Testis (tissue), 3 donors: ENCODE results near the gene EFNB3. TPM values are rescaled to one million over a fixed set of nuclear protein-coding genes. Genes with fewer than 3 reads are reported as not detected.

ENCODE experiments used
- DNase-seq: peaks from one replicate; pipeline ENCODE4 v3.0.0-alpha.2; 2019
- H3K27ac ChIP-seq, 2 donors: fragments of 200-600 bp; sonication (generic); one replicate each; pipeline ENCODE4 v1.5.1; 2019
- H3K27me3 ChIP-seq: fragments of 200-600 bp; sonication (generic); one replicate; pipeline ENCODE4 v1.5.1; 2019
- H3K36me3 ChIP-seq: fragments of 200-600 bp; sonication (generic); one replicate; pipeline ENCODE4 v1.5.1; 2017; ENCODE audit warnings: low read depth; ENCODE audit errors: missing control alignments
- H3K4me1 ChIP-seq: fragments of 200-600 bp; sonication (generic); one replicate; pipeline ENCODE4 v1.5.1; 2019
- H3K4me3 ChIP-seq, 2 donors: fragments of 200-600 bp; sonication (generic); one replicate each; pipeline ENCODE4 v1.5.1; 2017 to 2019
- H3K9me3 ChIP-seq: fragments of 200-600 bp; sonication (generic); one replicate; pipeline ENCODE4 v1.5.1; 2017
- POLR2A ChIP-seq: fragments of 450-650 bp; IDR thresholded peaks from one replicate; pipeline ENCODE4 v1.6.1; 2017; ENCODE audit warnings: antibody characterized with exemption, mild to moderate bottlenecking, moderate library complexity
- WGBS, 2 donors: methylation state at CpG; one replicate each; pipeline ENCODE4 v1.1.5; 2018; 5-methylcytosine and 5-hydroxymethylcytosine counted together
- intact Hi-C: fragments of 100-400 bp; cut with DNase I; formaldehyde crosslinking; loops from one replicate; pipeline ENCODE4 v1.15.1; 2023; ENCODE audit warnings: low total_unique reads
- polyA plus RNA-seq: library from polyadenylated mRNA; stranded (reverse); fragments of 350-450 nt; fragmentation: Illumina TruSeq; extraction: RNeasy Lipid Tissue Mini Kit (QIAGEN cat#74804); gene quantifications from one replicate; pipeline ENCODE4 v1.2.3, GENCODE V29; 2014; ENCODE audit warnings: low read depth, low replicate concordance; ENCODE audit not compliant: insufficient read depth
- total RNA-seq, 2 donors: library from RNA; depleted of rRNA; stranded (reverse); fragments of >200 nt; gene quantifications; one replicate each; pipeline ENCODE4 v1.2.3, GENCODE V29; 2016
- TF ChIP-seq, protein P1 (sequence below), 3 experiments: fragments of 450-650 bp in 2 of 3; fragments of 200-600 bp in 1 of 3; sonication (generic) in 1 of 3; IDR thresholded peaks; one replicate each; pipeline ENCODE4 v1.5.1; 2016 to 2019; ENCODE audit warnings: antibody characterized with exemption in 3 of 3, mild to moderate bottlenecking in 2 of 3, moderate library complexity in 1 of 3

EFNB3 gene
- total and polyA plus RNA-seq, 3 donors from 2014 or later = 0.93 to 3.5 (median 2.0) TPM

DNA sequence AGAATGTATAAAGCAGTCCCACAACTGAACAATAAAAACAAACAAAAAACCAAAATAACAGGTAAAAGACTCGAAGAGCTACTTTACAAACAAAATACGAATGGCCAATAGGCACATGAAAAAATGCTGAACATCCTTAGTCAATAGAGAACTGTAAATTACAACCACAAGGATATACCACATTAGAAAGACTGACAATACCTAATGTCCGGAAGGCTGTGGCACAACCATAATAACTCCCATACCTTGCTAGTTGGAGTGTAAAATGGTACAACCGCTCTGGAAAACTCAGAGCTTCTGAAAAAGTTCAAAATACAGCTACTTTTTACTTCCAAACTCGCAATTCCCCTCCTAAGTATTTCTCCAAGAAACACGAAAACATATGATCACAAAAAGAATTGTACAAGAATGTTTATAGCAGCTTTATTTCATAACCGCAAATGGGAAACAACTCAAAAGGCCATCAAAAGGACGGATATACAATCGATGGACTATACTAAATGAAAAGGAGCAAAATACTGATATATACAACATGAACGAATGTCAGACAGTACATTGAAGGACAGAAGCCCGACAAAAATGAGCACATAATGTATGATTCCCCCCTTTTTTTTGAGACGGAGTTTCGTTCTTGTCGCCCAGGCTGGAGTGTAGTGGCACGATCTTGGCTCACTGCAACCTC lies 20.0 kb upstream of the EFNB3 start:
- 35 to 46% methylated on average over 15 of the region's 15 CpGs for WGBS, 2 donors
- H3K4me1 ChIP-seq = peaks cover 24% of the 10 kb centered on the region
- intact Hi-C loops = no loop called here

DNA sequence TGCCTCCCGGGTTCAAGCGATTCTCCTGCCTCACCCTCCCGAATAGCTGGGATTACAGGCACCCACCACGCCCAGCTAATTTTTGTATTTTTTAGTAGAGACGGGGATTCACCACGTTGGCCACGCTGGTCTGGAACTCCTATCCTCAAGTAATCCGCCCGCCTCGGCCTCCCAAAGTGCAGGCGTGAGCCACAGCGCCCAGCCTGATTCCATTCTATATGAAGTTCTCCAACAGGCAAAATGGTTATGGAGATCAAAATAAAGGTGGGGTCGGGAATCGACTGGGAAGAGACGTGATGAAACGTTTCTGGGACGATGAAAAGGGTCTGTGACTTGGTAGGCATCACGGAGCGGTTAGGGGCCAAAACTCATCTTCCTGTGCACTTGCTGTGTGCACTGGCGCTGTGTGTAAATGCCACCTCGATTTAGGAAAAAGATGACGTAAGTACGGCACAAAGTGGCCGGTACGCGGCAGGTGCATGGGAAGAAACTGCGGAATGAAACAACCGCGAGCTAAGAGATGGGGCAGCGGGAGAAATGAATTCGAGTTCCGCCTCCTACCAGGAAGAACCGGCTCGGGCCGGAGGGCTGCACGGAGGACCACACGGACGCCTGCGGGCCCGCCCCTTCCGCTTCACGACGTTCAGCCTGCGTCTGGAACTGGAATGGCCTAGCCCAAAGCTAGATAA lies 19.3 kb upstream of the EFNB3 start:
- 2 to 4% methylated on average over 44 of the region's 44 CpGs for WGBS, 2 donors
- H3K27me3 ChIP-seq = no peaks in the 10 kb centered on the region
- H3K4me1 ChIP-seq = peaks cover 24% of the 10 kb centered on the region
- TF ChIP-seq, protein P1, sequence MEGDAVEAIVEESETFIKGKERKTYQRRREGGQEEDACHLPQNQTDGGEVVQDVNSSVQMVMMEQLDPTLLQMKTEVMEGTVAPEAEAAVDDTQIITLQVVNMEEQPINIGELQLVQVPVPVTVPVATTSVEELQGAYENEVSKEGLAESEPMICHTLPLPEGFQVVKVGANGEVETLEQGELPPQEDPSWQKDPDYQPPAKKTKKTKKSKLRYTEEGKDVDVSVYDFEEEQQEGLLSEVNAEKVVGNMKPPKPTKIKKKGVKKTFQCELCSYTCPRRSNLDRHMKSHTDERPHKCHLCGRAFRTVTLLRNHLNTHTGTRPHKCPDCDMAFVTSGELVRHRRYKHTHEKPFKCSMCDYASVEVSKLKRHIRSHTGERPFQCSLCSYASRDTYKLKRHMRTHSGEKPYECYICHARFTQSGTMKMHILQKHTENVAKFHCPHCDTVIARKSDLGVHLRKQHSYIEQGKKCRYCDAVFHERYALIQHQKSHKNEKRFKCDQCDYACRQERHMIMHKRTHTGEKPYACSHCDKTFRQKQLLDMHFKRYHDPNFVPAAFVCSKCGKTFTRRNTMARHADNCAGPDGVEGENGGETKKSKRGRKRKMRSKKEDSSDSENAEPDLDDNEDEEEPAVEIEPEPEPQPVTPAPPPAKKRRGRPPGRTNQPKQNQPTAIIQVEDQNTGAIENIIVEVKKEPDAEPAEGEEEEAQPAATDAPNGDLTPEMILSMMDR (IDR thresholded peaks at IDR 0.05) = peak in 1 of 3 experiments; percentile 8
- no peak for TF ChIP-seq POLR2A
- peak; percentile 96 for DNase-seq
- intact Hi-C loops = no loop called here
- no peaks in the 10 kb centered on the region for H3K9me3 ChIP-seq
- H3K4me3 ChIP-seq = peak overlapping the region; percentile 85 to 92
- peak overlapping the region; percentile 84 to 96 for H3K27ac ChIP-seq
- H3K36me3 ChIP-seq = no peaks in the 10 kb centered on the region

More for the DNA sequence above, 20.0 kb upstream of the EFNB3 start:
- Histone ChIP-seq H3K4me3 (peak overlapping the region; percentile 85 to 92), H3K9me3 (no peaks in the 10 kb centered on the region), H3K27me3 (no peaks in the 10 kb centered on the region), H3K36me3 (no peaks in the 10 kb centered on the region), H3K27ac (peak overlapping the region; percentile 84 to 96)
- no peak for TF ChIP-seq POLR2A
- TF ChIP-seq, protein P1 (IDR thresholded peaks at IDR 0.05) = no peak
- no peak for DNase-seq

DNA sequence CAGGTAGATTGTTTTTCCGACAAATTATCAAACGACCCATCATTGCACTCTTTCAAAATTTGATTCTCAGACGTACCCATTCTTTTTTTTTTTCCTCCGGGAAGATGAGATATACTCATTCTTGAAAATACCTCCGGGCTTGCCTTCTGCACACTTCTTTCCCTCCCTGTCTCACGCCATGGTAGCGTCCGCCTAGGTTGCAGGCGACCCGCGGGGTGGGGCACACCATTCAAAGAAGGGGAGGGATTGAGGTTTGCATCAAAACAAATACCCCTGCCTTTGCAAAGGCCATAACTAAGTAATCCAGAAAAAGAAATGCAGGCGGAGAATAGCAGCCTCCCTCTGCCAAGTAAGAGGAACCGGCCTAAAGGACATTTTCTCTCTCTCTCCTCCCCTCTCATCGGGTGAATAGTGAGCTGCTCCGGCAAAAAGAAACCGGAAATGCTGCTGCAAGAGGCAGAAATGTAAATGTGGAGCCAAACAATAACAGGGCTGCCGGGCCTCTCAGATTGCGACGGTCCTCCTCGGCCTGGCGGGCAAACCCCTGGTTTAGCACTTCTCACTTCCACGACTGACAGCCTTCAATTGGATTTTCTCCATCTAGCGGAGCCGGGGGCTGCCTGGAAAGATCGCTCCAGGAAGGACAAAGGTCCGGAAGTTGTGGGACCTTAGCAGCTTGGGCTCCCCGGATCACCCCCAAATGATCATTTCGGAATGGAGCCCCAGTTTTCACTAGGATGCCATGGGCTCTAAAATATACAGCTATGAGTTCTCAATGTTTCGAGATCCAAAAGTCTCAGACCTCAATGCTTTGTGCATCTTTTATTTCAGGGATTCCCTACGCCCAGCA lies 18.6 kb upstream of the EFNB3 start:
- H3K4me3 ChIP-seq = peak overlapping the region; percentile 85 to 92
- intact Hi-C loops = no loop called here
- no peaks in the 10 kb centered on the region for H3K36me3 ChIP-seq
- no peaks in the 10 kb centered on the region for H3K27me3 ChIP-seq
- peak; percentile 86 for DNase-seq
- WGBS, 2 donors = 0% methylated on average over 29 to 30 of the region's 30 CpGs
- peaks cover 24% of the 10 kb centered on the region for H3K4me1 ChIP-seq
- peak; percentile 5 for TF ChIP-seq POLR2A
- TF ChIP-seq, protein P1 (IDR thresholded peaks at IDR 0.05) = no peak
- peak overlapping the region; percentile 84 to 96 for H3K27ac ChIP-seq
- H3K9me3 ChIP-seq = no peaks in the 10 kb centered on the region

DNA sequence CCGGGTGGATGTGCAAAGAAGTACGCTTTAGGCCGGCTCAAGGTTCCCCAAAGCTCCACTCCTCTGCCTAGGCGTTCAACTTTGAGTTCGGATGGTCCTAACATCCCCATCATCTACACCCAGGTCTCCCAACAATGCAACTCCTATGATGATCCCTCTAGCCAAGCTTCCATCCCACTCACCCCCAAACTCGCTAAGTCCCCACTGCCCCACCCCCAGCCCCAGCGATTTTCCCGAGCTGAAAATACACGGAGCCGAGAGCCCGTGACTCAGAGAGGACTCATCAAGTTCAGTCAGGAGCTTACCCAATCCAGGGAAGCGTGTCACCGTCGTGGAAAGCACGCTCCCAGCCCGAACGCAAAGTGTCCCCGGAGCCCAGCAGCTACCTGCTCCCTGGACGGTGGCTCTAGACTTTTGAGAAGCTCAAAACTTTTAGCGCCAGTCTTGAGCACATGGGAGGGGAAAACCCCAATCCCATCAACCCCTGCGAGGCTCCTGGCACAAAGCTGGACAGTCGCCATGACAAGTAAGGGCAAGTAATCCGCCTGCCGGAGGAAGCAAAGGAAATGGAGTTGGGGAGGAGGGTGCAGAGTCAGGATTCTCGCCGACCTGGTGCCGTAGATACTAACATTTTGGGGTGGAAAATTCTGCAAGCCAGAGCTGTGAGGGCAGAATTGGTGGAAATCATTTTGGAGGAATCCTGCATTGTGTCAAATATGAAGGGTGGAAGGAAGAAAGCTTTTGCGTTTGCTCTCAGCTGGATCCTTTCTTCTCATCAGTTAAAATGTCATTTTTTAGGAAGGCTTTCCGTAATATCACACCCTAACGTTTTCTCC lies 17.7 kb upstream of the EFNB3 start, which contains the start of gene TP53:
Gene TP53, minus strand, starts transcription at position 419 of the 836 bp plus-strand sequence. CDS start 10,896 bp downstream, outside the sequence.
- H3K27ac ChIP-seq = peak within 1 kb of the TSS; percentile 84 to 96
- H3K9me3 ChIP-seq = no peaks in the 10 kb centered on the region
- WGBS, 2 donors = 0% methylated on average over 26 to 30 of the region's 30 CpGs
- peaks cover 24% of the 10 kb centered on the region for H3K4me1 ChIP-seq
- intact Hi-C loops = no loop called here
- H3K36me3 ChIP-seq = no peaks in the 10 kb centered on the region
- no peaks in the 10 kb centered on the region for H3K27me3 ChIP-seq
- peak; percentile 8 for TF ChIP-seq POLR2A
- TF ChIP-seq, protein P1 (IDR thresholded peaks at IDR 0.05) = peak in 2 of 3 experiments; percentile 30 to 43
- peak; percentile 96 for DNase-seq
- peak within 1 kb of the TSS; percentile 85 to 92 for H3K4me3 ChIP-seq
